ENCODE data around the gene KLHL26. TPM values are rescaled to one million over a fixed set of nuclear protein-coding genes. Genes with fewer than 3 reads are reported as not detected.

KLHL26 gene
- polyA plus RNA-seq, 3 donors: 1.6 to 3.2 (median 2.0) TPM

DNA sequence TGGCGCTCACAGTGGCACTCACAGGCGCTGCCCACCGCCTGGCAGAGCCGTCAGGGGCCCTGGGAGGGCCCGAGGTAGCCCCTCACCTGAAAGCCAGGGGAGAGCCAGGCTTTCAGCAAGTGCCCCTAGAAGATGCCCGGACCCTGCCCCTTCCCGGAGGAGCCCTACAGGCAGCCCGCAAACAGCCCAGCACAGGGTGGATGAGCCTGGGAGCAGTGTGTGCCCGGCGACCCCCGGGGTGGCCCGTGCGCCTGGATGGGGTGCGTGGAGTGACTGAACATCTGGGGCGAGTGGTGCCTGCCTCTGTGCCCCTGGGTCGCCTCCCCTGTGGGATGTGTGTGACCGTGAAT, 31.7 kb upstream of the KLHL26 start:
- H3K4me3 Mint-ChIP-seq: peak overlapping the region in 1 of 2 donors; percentile 88
- intact Hi-C loops (cut with micrococcal nuclease): no loop called here
- H3K4me2 ChIP-seq (replicated peaks; ENCODE audit: extremely low read depth, low read length, poor library complexity, severe bottlenecking): no peak overlapping the region
- H3K4me1 ChIP-seq (ENCODE audit: control insufficient read depth in 1 of 2, insufficient read depth in 2 of 2, low read length in 2 of 2): no peaks in the 10 kb centered on the region
- no peak for DNase-seq
- no peaks in the 10 kb centered on the region for H3K36me3 ChIP-seq (replicated peaks in 1 of 2; ENCODE audit: control insufficient read depth in 1 of 2, insufficient read depth in 2 of 2, low read length in 2 of 2)
- H3K27ac ChIP-seq (ENCODE audit: low read depth in 1 of 2, low read length in 2 of 2): no peak overlapping the region
- H3K79me2 ChIP-seq (ENCODE audit: insufficient read depth, low read length): no peaks in the 10 kb centered on the region
- TF ChIP-seq, protein P1, sequence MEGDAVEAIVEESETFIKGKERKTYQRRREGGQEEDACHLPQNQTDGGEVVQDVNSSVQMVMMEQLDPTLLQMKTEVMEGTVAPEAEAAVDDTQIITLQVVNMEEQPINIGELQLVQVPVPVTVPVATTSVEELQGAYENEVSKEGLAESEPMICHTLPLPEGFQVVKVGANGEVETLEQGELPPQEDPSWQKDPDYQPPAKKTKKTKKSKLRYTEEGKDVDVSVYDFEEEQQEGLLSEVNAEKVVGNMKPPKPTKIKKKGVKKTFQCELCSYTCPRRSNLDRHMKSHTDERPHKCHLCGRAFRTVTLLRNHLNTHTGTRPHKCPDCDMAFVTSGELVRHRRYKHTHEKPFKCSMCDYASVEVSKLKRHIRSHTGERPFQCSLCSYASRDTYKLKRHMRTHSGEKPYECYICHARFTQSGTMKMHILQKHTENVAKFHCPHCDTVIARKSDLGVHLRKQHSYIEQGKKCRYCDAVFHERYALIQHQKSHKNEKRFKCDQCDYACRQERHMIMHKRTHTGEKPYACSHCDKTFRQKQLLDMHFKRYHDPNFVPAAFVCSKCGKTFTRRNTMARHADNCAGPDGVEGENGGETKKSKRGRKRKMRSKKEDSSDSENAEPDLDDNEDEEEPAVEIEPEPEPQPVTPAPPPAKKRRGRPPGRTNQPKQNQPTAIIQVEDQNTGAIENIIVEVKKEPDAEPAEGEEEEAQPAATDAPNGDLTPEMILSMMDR (IDR thresholded peaks at IDR 0.05): no peak
- H3K27ac Mint-ChIP-seq: no peak overlapping the region
- 10% methylated on average over 17 of the region's 17 CpGs for WGBS (ENCODE audit: insufficient coverage)
- no peak overlapping the region for H3K9ac ChIP-seq (ENCODE audit: insufficient read depth, low read length, poor library complexity, severe bottlenecking)
- no peaks in the 10 kb centered on the region for H4K20me1 ChIP-seq (ENCODE audit: insufficient read depth, low read length)
- peaks cover 2% of the 10 kb centered on the region for H3K4me1 Mint-ChIP-seq
- H3K9me3 ChIP-seq (replicated peaks in 1 of 2; ENCODE audit: control insufficient read depth in 1 of 2, insufficient read depth in 1 of 2, low read length in 2 of 2): peaks cover 0 to 36% of the 10 kb centered on the region in 2 donors
- peaks cover 64 to 82% of the 10 kb centered on the region in 2 donors for H3K27me3 ChIP-seq (ENCODE audit: control insufficient read depth in 2 of 2, insufficient read depth in 2 of 2, low read length in 2 of 2)
- H2AFZ ChIP-seq (ENCODE audit: insufficient read depth, low read depth, low read length, poor library complexity, severe bottlenecking): no peak overlapping the region
- H3K4me3 ChIP-seq (replicated peaks in 1 of 3; ENCODE audit: low read depth in 2 of 3, low read length in 3 of 3): no peak overlapping the region
- peaks cover 0 to 27% (median 9%) of the 10 kb centered on the region in 7 donors for H3K9me3 Mint-ChIP-seq
- peaks cover 0 to 6% of the 10 kb centered on the region in 2 donors for H3K36me3 Mint-ChIP-seq
- H3K27me3 Mint-ChIP-seq (ENCODE audit: low read depth in 3 of 3): peaks cover 80 to 93% (median 80%) of the 10 kb centered on the region in 3 donors

DNA sequence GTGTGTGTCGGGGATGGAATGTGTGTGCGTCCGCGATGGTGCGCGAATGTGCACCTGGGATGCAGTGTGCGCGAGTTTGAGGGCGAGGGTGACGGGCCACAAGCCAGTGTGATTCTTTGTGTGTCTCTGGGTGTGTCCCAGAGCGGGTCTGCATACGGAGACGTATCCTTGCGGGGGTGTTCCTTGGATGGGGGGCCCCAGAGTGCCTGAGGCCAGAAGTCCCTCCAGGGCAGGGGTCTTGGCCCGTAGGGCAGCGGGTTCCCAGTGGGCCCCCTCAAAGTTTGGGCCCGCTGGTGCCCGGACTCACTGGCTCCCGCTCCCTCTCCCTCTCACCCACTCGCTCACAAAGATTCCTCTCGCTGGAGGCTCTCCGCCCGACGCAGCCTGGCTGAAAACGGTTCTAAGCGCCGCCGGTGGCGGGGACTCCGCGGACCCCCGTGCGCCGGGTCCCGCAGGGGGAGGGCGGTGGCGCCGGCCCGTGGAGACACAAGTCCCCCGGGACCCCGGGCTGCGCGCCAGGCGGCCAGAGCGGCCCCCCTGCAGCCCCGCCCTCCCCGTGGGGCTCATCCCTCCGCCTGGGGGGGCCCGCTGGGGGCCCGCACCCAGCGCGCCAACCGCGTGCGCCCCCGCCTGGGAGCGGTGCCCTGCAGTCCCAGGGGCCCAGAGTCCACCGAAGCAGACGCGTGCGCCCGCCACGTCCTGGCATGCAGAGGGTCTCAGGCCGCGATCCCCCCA, 31.1 kb upstream of the KLHL26 start:
- intact Hi-C loops (cut with micrococcal nuclease): no loop called here
- H3K36me3 ChIP-seq (replicated peaks in 1 of 2; ENCODE audit: control insufficient read depth in 1 of 2, insufficient read depth in 2 of 2, low read length in 2 of 2): no peaks in the 10 kb centered on the region
- no peaks in the 10 kb centered on the region for H3K4me1 ChIP-seq (ENCODE audit: control insufficient read depth in 1 of 2, insufficient read depth in 2 of 2, low read length in 2 of 2)
- H2AFZ ChIP-seq (ENCODE audit: insufficient read depth, low read depth, low read length, poor library complexity, severe bottlenecking): no peak overlapping the region
- peaks cover 0 to 42% of the 10 kb centered on the region in 2 donors for H3K9me3 ChIP-seq (replicated peaks in 1 of 2; ENCODE audit: control insufficient read depth in 1 of 2, insufficient read depth in 1 of 2, low read length in 2 of 2)
- peaks cover 68 to 87% of the 10 kb centered on the region in 2 donors for H3K27me3 ChIP-seq (ENCODE audit: control insufficient read depth in 2 of 2, insufficient read depth in 2 of 2, low read length in 2 of 2)
- DNase-seq: no peak
- H3K36me3 Mint-ChIP-seq: peaks cover 0 to 6% of the 10 kb centered on the region in 2 donors
- H4K20me1 ChIP-seq (ENCODE audit: insufficient read depth, low read length): no peaks in the 10 kb centered on the region
- H3K9ac ChIP-seq (ENCODE audit: insufficient read depth, low read length, poor library complexity, severe bottlenecking): no peak overlapping the region
- H3K9me3 Mint-ChIP-seq: peaks cover 0 to 30% (median 10%) of the 10 kb centered on the region in 7 donors
- peaks cover 77 to 94% (median 80%) of the 10 kb centered on the region in 3 donors for H3K27me3 Mint-ChIP-seq (ENCODE audit: low read depth in 3 of 3)
- H3K4me3 ChIP-seq (replicated peaks in 1 of 3; ENCODE audit: low read depth in 2 of 3, low read length in 3 of 3): no peak overlapping the region
- H3K4me1 Mint-ChIP-seq: peaks cover 2% of the 10 kb centered on the region
- H3K4me2 ChIP-seq (replicated peaks; ENCODE audit: extremely low read depth, low read length, poor library complexity, severe bottlenecking): no peak overlapping the region
- H3K27ac Mint-ChIP-seq: no peak overlapping the region
- H3K27ac ChIP-seq (ENCODE audit: low read depth in 1 of 2, low read length in 2 of 2): no peak overlapping the region
- no peaks in the 10 kb centered on the region for H3K79me2 ChIP-seq (ENCODE audit: insufficient read depth, low read length)
- WGBS (ENCODE audit: insufficient coverage): 4% methylated on average over 60 of the region's 65 CpGs
- TF ChIP-seq, protein P1 (IDR thresholded peaks at IDR 0.05): no peak
- peak overlapping the region in 1 of 2 donors; percentile 88 for H3K4me3 Mint-ChIP-seq

Measured in CD14-positive monocyte (primary cell).